ENCODE data around the gene GABRA5. TPM values are rescaled to one million over a fixed set of nuclear protein-coding genes. Genes with fewer than 3 reads are reported as not detected.

Gene GABRA5
- total RNA-seq, 1 experiment from 2014 or later, result 4.9 TPM

- Histone ChIP-seq H2BK5ac (ENCODE audit: insufficient read length, low read length) (no peak overlapping the region), H3K18ac (ENCODE audit: insufficient read length, low read depth, low read length) (no peak overlapping the region), H3K27me3 (ENCODE audit: insufficient read depth, low read length) (no peaks in the 10 kb centered on the region), H4K20me1 (ENCODE audit: control insufficient read depth, insufficient read depth, insufficient read length) (no peaks in the 10 kb centered on the region), H3K23me2 (ENCODE audit: insufficient read length, low read depth, low read length, poor library complexity, severe bottlenecking) (no peaks in the 10 kb centered on the region), H3K23ac (ENCODE audit: insufficient read length, low read depth, low read length) (no peak overlapping the region), H3K27ac (ENCODE audit: insufficient read length, low read depth, low read length) (no peak overlapping the region), H3T11ph (ENCODE audit: low read length) (no peak overlapping the region), H2AFZ (ENCODE audit: low read length) (peak overlapping the region; percentile 60), H3K4me1 (ENCODE audit: insufficient read depth, low read length) (peaks cover 2% of the 10 kb centered on the region), H3K14ac (ENCODE audit: insufficient read depth, low read length) (no peak overlapping the region; the same call in 1 of the 2 replicates), H3K4me2 (ENCODE audit: insufficient read depth, insufficient read length, low read length) (peak overlapping the region; percentile 22), H4K91ac (ENCODE audit: insufficient read length, low read depth, low read length) (no peak overlapping the region), H3K4ac (ENCODE audit: low read depth, low read length) (no peak overlapping the region), H3K56ac (ENCODE audit: insufficient read length, low read depth, low read length) (no peak overlapping the region), H3K79me2 (ENCODE audit: insufficient read depth, low read length) (no peaks in the 10 kb centered on the region; the same call in 1 of the 2 replicates), H2BK12ac (ENCODE audit: insufficient read length, low read depth, low read length) (no peak overlapping the region), H3K9me3 (ENCODE audit: control insufficient read depth, low read depth, low read length) (peaks cover 4% of the 10 kb centered on the region), H2AK5ac (ENCODE audit: insufficient read length, low read length) (no peak overlapping the region), H3K9ac (ENCODE audit: extremely low read depth, insufficient read length, low read length) (no peak overlapping the region), H3K79me1 (ENCODE audit: insufficient read depth, low read depth, low read length, poor library complexity, severe bottlenecking) (no peaks in the 10 kb centered on the region), H2BK15ac (ENCODE audit: low read depth, low read length) (no peak overlapping the region), H2BK20ac (ENCODE audit: low read depth, low read length, poor library complexity, severe bottlenecking) (no peak overlapping the region), H2BK120ac (ENCODE audit: low read depth, low read length, poor library complexity, severe bottlenecking) (no peak overlapping the region), H4K5ac (ENCODE audit: insufficient read length, low read depth, low read length) (no peak overlapping the region), H4K8ac (replicated peaks; ENCODE audit: insufficient read length, low read depth, low read length) (no peak overlapping the region)
- Mint-ChIP-seq H3K4me1 (peaks cover 18 to 35% of the 10 kb centered on the region in 2 experiments), H3K9me3 (peaks cover 15 to 16% of the 10 kb centered on the region in 2 experiments), H3K36me3 (ENCODE audit: insufficient read depth in 1 of 3, low read depth in 3 of 3) (peaks cover 3 to 16% (median 10%) of the 10 kb centered on the region in 3 experiments), H3K4me3 (no peak overlapping the region), H3K27me3 (ENCODE audit: low read depth) (no peaks in the 10 kb centered on the region), H3K27ac (peak overlapping the region in 2 of 3 experiments; percentile 80 to 84; a peak in 4 of 7 replicates)
- TF ChIP-seq CTCF (conservative IDR thresholded peaks at IDR 0.05), result no peak
- no CpG with 5 or more reads among the region's 12 CpGs for WGBS (ENCODE audit: extremely low coverage, insufficient read length, low lambda C conversion rate)
- no peak for DNase-seq
Observed at GRCh38 chr15:26841941-26842340, 24.9 kb upstream of the GABRA5 start.
